ENCODE results near the gene CHD6.

DNA sequence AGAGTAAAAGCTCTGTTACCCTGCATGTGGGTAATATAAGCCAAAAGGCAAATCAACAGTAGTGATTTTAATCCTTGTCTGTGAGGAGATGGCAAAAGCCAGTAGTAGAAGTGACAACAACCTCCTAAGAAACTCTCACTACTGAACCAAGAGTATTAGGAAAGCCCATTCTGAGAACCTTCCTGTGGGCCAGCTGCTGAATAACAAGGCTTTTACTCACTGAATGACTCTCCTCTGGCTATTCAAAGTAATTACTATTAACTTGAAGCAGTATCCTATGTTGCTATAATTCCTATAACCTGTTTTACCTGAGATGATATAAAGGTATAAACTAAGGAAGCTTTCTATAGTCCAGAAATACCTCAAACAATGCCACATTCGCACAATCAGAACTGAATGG is 55.1 kb downstream of the CHD6 start:
- no peak for TF ChIP-seq EP300 (IDR thresholded peaks at IDR 0.05)
- no peak for TF ChIP-seq CTCF (IDR thresholded peaks at IDR 0.05)
- TF ChIP-seq POLR2AphosphoS5 (IDR thresholded peaks at IDR 0.05): no peak
- no peak for TF ChIP-seq POLR2A (IDR thresholded peaks at IDR 0.05)

All from upper lobe of left lung (tissue), 4 donors.